Body of pancreas (tissue), 4 donors: Measurements from ENCODE around the gene LAMA5. TPM values are rescaled to one million over a fixed set of nuclear protein-coding genes. Genes with fewer than 3 reads are reported as not detected.

Source experiments
- ATAC-seq: fragments of 150-250 bp; one replicate; pipeline ENCODE4 v1.9.1; 2016
- DNase-seq, 4 donors: peaks; one replicate each; pipeline ENCODE4 v3.0.0-alpha.2; 2019
- H3K27ac ChIP-seq, 4 donors: fragments of 200-600 bp; sonication (generic); 1 replicate in 3 of 4; 2 replicates in 1 of 4; pipeline versions ENCODE4 v1.5.1 to v1.6.1; 2016 to 2019; ENCODE audit warnings: mild to moderate bottlenecking in 1 of 4, mixed read lengths in 1 of 4, moderate library complexity in 1 of 4
- H3K27me3 ChIP-seq, 2 donors: fragments of 200-600 bp; sonication (generic); one replicate each; pipeline ENCODE4 v1.6.0; 2016; ENCODE audit warnings: mild to moderate bottlenecking in 1 of 2
- H3K36me3 ChIP-seq, 2 donors: fragments of 200-600 bp; sonication (generic); replicated peaks in 1 of 2; 2 replicates each; pipeline ENCODE4 v1.5.1; 2016; ENCODE audit warnings: low read depth in 2 of 2; ENCODE audit not compliant: insufficient read depth in 1 of 2
- H3K4me1 ChIP-seq: fragments of 200-600 bp; sonication (generic); one replicate; pipeline ENCODE4 v1.6.0; 2016
- H3K4me3 ChIP-seq, 2 donors: fragments of 200-600 bp; sonication (generic); 1 replicate in 1 of 2; 2 replicates in 1 of 2; pipeline ENCODE4 v1.5.1; 2016 to 2019
- H3K9me3 ChIP-seq, 3 donors: fragments of 200-600 bp; sonication (generic); 1 replicate in 2 of 3; 2 replicates in 1 of 3; pipeline ENCODE4 v1.5.1; 2016
- POLR2A ChIP-seq, 3 donors: fragments of 450-650 bp; IDR thresholded peaks; one replicate each; pipeline ENCODE4 v1.6.1; 2016; ENCODE audit warnings: antibody characterized with exemption in 3 of 3, mild to moderate bottlenecking in 2 of 3
- WGBS, 2 donors: methylation state at CpG; one replicate each; pipeline ENCODE4 v1.1.5; 2017; 5-methylcytosine and 5-hydroxymethylcytosine counted together
- intact Hi-C: fragments of 100-400 bp; cut with DNase I; formaldehyde crosslinking; loops from one replicate; pipeline ENCODE4 v1.15.1; 2023
- total RNA-seq, 2 donors: library from RNA; depleted of rRNA; stranded (reverse); fragments of >200 nt; gene quantifications; one replicate each; pipeline ENCODE4 v1.1.0, GENCODE V29; 2016
- TF ChIP-seq, protein P1 (sequence below), 7 experiments: fragments of 450-650 bp in 4 of 7; fragments of 200-600 bp in 3 of 7; sonication (generic) in 3 of 7; IDR thresholded peaks; one replicate each; pipeline ENCODE4 v1.5.1; 2016 to 2019; ENCODE audit warnings: antibody characterized with exemption in 7 of 7

Gene LAMA5
- total RNA-seq, 2 donors from 2014 or later: 115 to 185 TPM

GRCh38 chr20:62269871-62270270 is 97.2 kb downstream of the LAMA5 start:
- ATAC-seq (no peak), DNase-seq (no peak)
- peaks cover 18 to 21% of the 10 kb centered on the region in 2 donors for H3K36me3 ChIP-seq
- WGBS, 2 donors: 82 to 89% methylated on average over 7 to 17 of the region's 17 CpGs
- no peak overlapping the region for H3K4me3 ChIP-seq
- H3K9me3 ChIP-seq: no peaks in the 10 kb centered on the region
- TF ChIP-seq, protein P1, sequence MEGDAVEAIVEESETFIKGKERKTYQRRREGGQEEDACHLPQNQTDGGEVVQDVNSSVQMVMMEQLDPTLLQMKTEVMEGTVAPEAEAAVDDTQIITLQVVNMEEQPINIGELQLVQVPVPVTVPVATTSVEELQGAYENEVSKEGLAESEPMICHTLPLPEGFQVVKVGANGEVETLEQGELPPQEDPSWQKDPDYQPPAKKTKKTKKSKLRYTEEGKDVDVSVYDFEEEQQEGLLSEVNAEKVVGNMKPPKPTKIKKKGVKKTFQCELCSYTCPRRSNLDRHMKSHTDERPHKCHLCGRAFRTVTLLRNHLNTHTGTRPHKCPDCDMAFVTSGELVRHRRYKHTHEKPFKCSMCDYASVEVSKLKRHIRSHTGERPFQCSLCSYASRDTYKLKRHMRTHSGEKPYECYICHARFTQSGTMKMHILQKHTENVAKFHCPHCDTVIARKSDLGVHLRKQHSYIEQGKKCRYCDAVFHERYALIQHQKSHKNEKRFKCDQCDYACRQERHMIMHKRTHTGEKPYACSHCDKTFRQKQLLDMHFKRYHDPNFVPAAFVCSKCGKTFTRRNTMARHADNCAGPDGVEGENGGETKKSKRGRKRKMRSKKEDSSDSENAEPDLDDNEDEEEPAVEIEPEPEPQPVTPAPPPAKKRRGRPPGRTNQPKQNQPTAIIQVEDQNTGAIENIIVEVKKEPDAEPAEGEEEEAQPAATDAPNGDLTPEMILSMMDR (IDR thresholded peaks at IDR 0.05): no peak
- TF ChIP-seq POLR2A (IDR thresholded peaks at IDR 0.05): no peak
- no peak overlapping the region for H3K27ac ChIP-seq
- H3K4me1 ChIP-seq: no peaks in the 10 kb centered on the region
- H3K27me3 ChIP-seq: no peaks in the 10 kb centered on the region
- intact Hi-C loops: no loop called here

- TF ChIP-seq, protein P1 (IDR thresholded peaks at IDR 0.05): no peak
- no peak for TF ChIP-seq POLR2A (IDR thresholded peaks at IDR 0.05)
- no peak overlapping the region for H3K4me3 ChIP-seq
- DNase-seq (no peak), ATAC-seq (no peak)
- no peak overlapping the region for H3K27ac ChIP-seq
- intact Hi-C loops: no loop called here
- no peaks in the 10 kb centered on the region for H3K27me3 ChIP-seq
- H3K36me3 ChIP-seq: peaks cover 20 to 21% of the 10 kb centered on the region in 2 donors
- H3K9me3 ChIP-seq: no peaks in the 10 kb centered on the region
- H3K4me1 ChIP-seq: no peaks in the 10 kb centered on the region
- WGBS, 2 donors: 88 to 90% methylated on average over 14 of the region's 14 CpGs
Observed at GRCh38 chr20:62269378-62269777, 97.7 kb downstream of the LAMA5 start.

DNA sequence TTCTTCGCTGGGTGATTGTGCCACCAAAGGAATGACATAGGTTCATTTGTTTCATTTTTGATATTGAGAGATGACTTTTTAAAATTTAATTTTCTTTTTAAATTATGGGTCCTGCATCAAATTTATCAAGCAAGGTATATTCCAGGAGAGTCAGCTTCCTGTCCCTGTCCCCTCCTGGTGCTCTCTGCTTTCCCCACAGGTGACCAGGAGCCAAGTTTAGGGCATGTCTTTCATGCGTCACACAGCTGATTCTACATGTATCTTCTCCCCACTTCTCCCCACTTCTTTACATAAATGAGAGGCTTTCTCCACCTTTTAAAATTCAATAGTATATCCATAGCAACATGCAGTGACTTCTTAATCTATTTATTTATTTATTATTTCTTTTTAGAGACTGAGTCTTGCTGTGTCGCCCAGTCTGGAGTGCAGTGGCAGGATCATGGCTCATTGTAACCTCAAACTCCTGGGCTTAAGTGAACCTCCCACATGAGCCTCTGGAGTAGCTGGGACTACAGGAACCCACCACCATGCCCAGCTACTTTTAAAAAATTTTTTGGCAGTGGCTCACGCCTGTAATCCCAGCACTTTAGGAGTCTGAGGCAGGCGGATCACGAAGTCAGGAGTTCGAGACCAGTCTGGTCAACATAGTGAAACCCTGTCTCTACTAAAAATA is 98.7 kb downstream of the LAMA5 start:
- H3K27me3 ChIP-seq: no peaks in the 10 kb centered on the region
- H3K9me3 ChIP-seq: no peaks in the 10 kb centered on the region
- DNase-seq (no peak), ATAC-seq (no peak)
- H3K36me3 ChIP-seq: peaks cover 17 to 22% of the 10 kb centered on the region in 2 donors
- H3K4me1 ChIP-seq: no peaks in the 10 kb centered on the region
- no peak overlapping the region for H3K4me3 ChIP-seq
- H3K27ac ChIP-seq: no peak overlapping the region
- TF ChIP-seq, protein P1 (IDR thresholded peaks at IDR 0.05): no peak
- TF ChIP-seq POLR2A (IDR thresholded peaks at IDR 0.05): no peak
- intact Hi-C loops: no loop called here
- 78 to 81% methylated on average over 7 of the region's 7 CpGs for WGBS, 2 donors

DNA sequence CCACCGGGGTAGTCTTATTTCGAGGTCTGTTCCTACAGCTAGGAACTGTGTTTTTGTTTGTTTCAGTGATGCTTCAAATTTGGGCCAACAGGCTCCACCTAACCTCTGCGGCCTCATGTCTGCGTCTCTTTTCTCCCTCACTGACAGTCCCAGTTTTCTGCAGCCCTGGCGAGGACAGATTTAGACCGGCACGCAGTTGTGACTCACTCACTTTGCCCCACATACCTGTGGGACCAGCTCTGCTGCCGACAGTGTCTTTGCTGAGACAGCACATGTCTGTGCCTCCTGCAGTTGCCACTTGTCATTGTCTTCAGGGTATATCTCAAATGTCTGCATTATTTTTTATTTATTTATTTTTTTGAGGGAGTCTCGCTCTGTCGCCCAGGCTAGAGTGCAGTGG is 99.6 kb downstream of the LAMA5 start:
- H3K36me3 ChIP-seq: peaks cover 10 to 19% of the 10 kb centered on the region in 2 donors
- WGBS, 2 donors: 89 to 93% methylated on average over 10 of the region's 10 CpGs

More for the DNA sequence above, 99.6 kb downstream of the LAMA5 start:
- no peak for DNase-seq
- Histone ChIP-seq H3K9me3 (no peaks in the 10 kb centered on the region), H3K27ac (no peak overlapping the region), H3K4me3 (no peak overlapping the region), H3K4me1 (no peaks in the 10 kb centered on the region), H3K27me3 (no peaks in the 10 kb centered on the region)
- TF ChIP-seq, protein P1 (IDR thresholded peaks at IDR 0.05): no peak
- no peak for TF ChIP-seq POLR2A (IDR thresholded peaks at IDR 0.05)
- ATAC-seq: no peak
- intact Hi-C loops: no loop called here
